Measurements from ENCODE around the gene ETF1. TPM values are rescaled to one million over a fixed set of nuclear protein-coding genes. Genes with fewer than 3 reads are reported as not detected.

Gene ETF1
- total and polyA plus RNA-seq, 9 of the 15 experiments (the other 6 are each of a cell fraction or from before 2014, with no cell fraction given): 53.7 to 209 (median 164) TPM

GRCh38 chr5:138466125-138466899, 76.7 kb downstream of the ETF1 start (continued):
- TF ChIP-seq PTTG1 (tag; IDR thresholded peaks at IDR 0.05; ENCODE audit: low read depth) (no peak), ZNF174 (CRISPR knock-in tag; IDR thresholded peaks at IDR 0.05) (no peak), MGA (IDR thresholded peaks at IDR 0.05) (no peak), POLR3G (IDR thresholded peaks at IDR 0.05; ENCODE audit: extremely low read depth, insufficient read length, insufficient replicate concordance) (no peak), ILK (tag; IDR thresholded peaks at IDR 0.05; ENCODE audit: borderline replicate concordance, low read depth) (no peak), MBD2 (IDR thresholded peaks at IDR 0.05; ENCODE audit: borderline replicate concordance, low read depth) (no peak; the same call in 1 of the 2 replicates), GABPA (tag; conservative IDR thresholded peaks at IDR 0.05; ENCODE audit: low read depth) (no peak), HNRNPUL1 (IDR thresholded peaks at IDR 0.05; ENCODE audit: low read length) (peak; percentile 89), FOXP1 (CRISPR knock-in tag; IDR thresholded peaks at IDR 0.05) (no peak; the same call in 1 of the 2 replicates), MCM7 (IDR thresholded peaks at IDR 0.05) (no peak), CHAMP1 (IDR thresholded peaks at IDR 0.05) (no peak)
